H9 (cell line): ENCODE measurements around the gene SLC16A4. TPM values are rescaled to one million over a fixed set of nuclear protein-coding genes. Genes with fewer than 3 reads are reported as not detected.

ENCODE experiments used
- DNase-seq: peaks from one replicate; pipeline ENCODE4 v3.0.0-alpha.2; 2017
- H2AFZ ChIP-seq: one replicate; pipeline ENCODE4 v1.6.1; 2013; ENCODE audit warnings: mild to moderate bottlenecking, low read length, control low read depth, moderate library complexity
- H2AK5ac ChIP-seq: 2 replicates; pipeline ENCODE4 v1.6.1; 2013; ENCODE audit warnings: low read length, control low read depth, mixed read lengths; ENCODE audit not compliant: insufficient read length
- H2BK120ac ChIP-seq: one replicate; pipeline ENCODE4 v1.6.1; 2013; ENCODE audit warnings: low read depth, mild to moderate bottlenecking, low read length, control low read depth, inconsistent platforms; ENCODE audit not compliant: poor library complexity, severe bottlenecking
- H2BK12ac ChIP-seq: 2 replicates; pipeline ENCODE4 v1.6.1; 2013; ENCODE audit warnings: low read length, control low read depth, mixed read lengths, low read depth; ENCODE audit not compliant: insufficient read length
- H2BK15ac ChIP-seq: 2 replicates; pipeline ENCODE4 v1.6.1; 2013; ENCODE audit warnings: low read depth, low read length, control low read depth
- H2BK20ac ChIP-seq: one replicate; pipeline ENCODE4 v1.6.1; 2013; ENCODE audit warnings: low read depth, mild to moderate bottlenecking, low read length, control low read depth, inconsistent platforms; ENCODE audit not compliant: poor library complexity, severe bottlenecking
- H2BK5ac ChIP-seq: 2 replicates; pipeline ENCODE4 v1.6.1; 2013; ENCODE audit warnings: low read length, control low read depth, mixed read lengths; ENCODE audit not compliant: insufficient read length
- H3K14ac ChIP-seq: 2 replicates; pipeline ENCODE4 v1.6.1; 2013; ENCODE audit warnings: low read length, control low read depth; ENCODE audit not compliant: insufficient read depth
- H3K18ac ChIP-seq: 2 replicates; pipeline ENCODE4 v1.6.1; 2013; ENCODE audit warnings: low read depth, mild to moderate bottlenecking, mixed read lengths, low read length, control low read depth; ENCODE audit not compliant: insufficient read length
- H3K23ac ChIP-seq: 2 replicates; pipeline ENCODE4 v1.6.1; 2013; ENCODE audit warnings: low read length, control low read depth, mixed read lengths, low read depth; ENCODE audit not compliant: insufficient read length
- H3K23me2 ChIP-seq: 2 replicates; pipeline ENCODE4 v1.6.1; 2013; ENCODE audit warnings: low read depth, mild to moderate bottlenecking, mixed read lengths, low read length, control low read depth; ENCODE audit not compliant: insufficient read length, poor library complexity, severe bottlenecking
- H3K27ac ChIP-seq: 2 replicates; pipeline ENCODE4 v1.5.1; 2013; ENCODE audit warnings: low read length, control low read depth, mixed read lengths, low read depth; ENCODE audit not compliant: insufficient read length
- H3K27me3 ChIP-seq: 2 replicates; pipeline ENCODE4 v1.6.1; 2013; ENCODE audit warnings: low read length, control low read depth, inconsistent platforms; ENCODE audit not compliant: insufficient read depth
- H3K4ac ChIP-seq: 2 replicates; pipeline ENCODE4 v1.6.1; 2013; ENCODE audit warnings: low read depth, mild to moderate bottlenecking, control low read depth, inconsistent platforms, low read length, moderate library complexity
- H3K4me1 ChIP-seq: 2 replicates; pipeline ENCODE4 v1.6.1; 2013; ENCODE audit warnings: low read length, control low read depth, inconsistent platforms; ENCODE audit not compliant: insufficient read depth
- H3K4me2 ChIP-seq: 2 replicates; pipeline ENCODE4 v1.6.1; 2013; ENCODE audit warnings: low read length, control low read depth, mixed read lengths; ENCODE audit not compliant: insufficient read length, insufficient read depth
- H3K56ac ChIP-seq: 2 replicates; pipeline ENCODE4 v1.6.1; 2013; ENCODE audit warnings: low read depth, mild to moderate bottlenecking, mixed read lengths, low read length, control low read depth; ENCODE audit not compliant: insufficient read length
- H3K79me1 ChIP-seq: 2 replicates; pipeline ENCODE4 v1.6.1; 2013; ENCODE audit warnings: low read depth, mild to moderate bottlenecking, moderate library complexity, low read length, control low read depth, inconsistent platforms; ENCODE audit not compliant: insufficient read depth, poor library complexity, severe bottlenecking
- H3K79me2 ChIP-seq: 2 replicates; pipeline ENCODE4 v1.6.1; 2013; ENCODE audit warnings: low read length, control low read depth, inconsistent platforms; ENCODE audit not compliant: insufficient read depth
- H3K9ac ChIP-seq: 2 replicates; pipeline ENCODE4 v1.6.1; 2013; ENCODE audit warnings: low read length, control low read depth, mixed read lengths; ENCODE audit not compliant: insufficient read length; ENCODE audit errors: extremely low read depth
- H3K9me3 ChIP-seq: one replicate; pipeline ENCODE4 v1.6.1; 2013; ENCODE audit warnings: low read depth, low read length, inconsistent platforms; ENCODE audit not compliant: control insufficient read depth
- H3T11ph ChIP-seq: one replicate; pipeline ENCODE4 v1.6.1; 2013; ENCODE audit warnings: mild to moderate bottlenecking, low read length, control low read depth, inconsistent platforms
- H4K20me1 ChIP-seq: one replicate; pipeline ENCODE4 v1.6.1; 2013; ENCODE audit not compliant: control insufficient read depth, insufficient read length, insufficient read depth
- H4K5ac ChIP-seq: 2 replicates; pipeline ENCODE4 v1.6.1; 2013; ENCODE audit warnings: low read depth, mild to moderate bottlenecking, mixed read lengths, low read length, control low read depth; ENCODE audit not compliant: insufficient read length
- H4K8ac ChIP-seq: replicated peaks from 2 replicates; pipeline ENCODE4 v1.6.1; 2013; ENCODE audit warnings: low read length, control low read depth, mixed read lengths, low read depth; ENCODE audit not compliant: insufficient read length
- H4K91ac ChIP-seq: 2 replicates; pipeline ENCODE4 v1.6.1; 2013; ENCODE audit warnings: low read depth, mild to moderate bottlenecking, moderate library complexity, mixed read lengths, low read length, control low read depth; ENCODE audit not compliant: insufficient read length
- H3K27ac Mint-ChIP-seq, 3 experiments: 2 replicates in 2 of 3; 3 replicates in 1 of 3; pipeline ENCODE4 v1.8.0; 2020 to 2021; ENCODE audit warnings: mixed read lengths in 3 of 3, mild to moderate bottlenecking in 1 of 3, moderate library complexity in 1 of 3
- H3K27me3 Mint-ChIP-seq: 2 replicates; pipeline ENCODE4 v1.8.0; 2021; ENCODE audit warnings: low read depth, mild to moderate bottlenecking, moderate library complexity, mixed read lengths
- H3K36me3 Mint-ChIP-seq, 3 experiments: 2 replicates in 2 of 3; 3 replicates in 1 of 3; pipeline ENCODE4 v1.8.0; 2020 to 2021; ENCODE audit warnings: low read depth in 3 of 3, mixed read lengths in 3 of 3; ENCODE audit not compliant: insufficient read depth in 1 of 3
- H3K4me1 Mint-ChIP-seq, 2 experiments: 2 replicates each; pipeline ENCODE4 v1.8.0; 2020; ENCODE audit warnings: mixed read lengths in 2 of 2
- H3K4me3 Mint-ChIP-seq, 2 experiments: 2 replicates in 1 of 2; 3 replicates in 1 of 2; pipeline ENCODE4 v1.8.0; 2020 to 2021; ENCODE audit warnings: mild to moderate bottlenecking in 2 of 2, mixed read lengths in 2 of 2, moderate library complexity in 1 of 2
- H3K9me3 Mint-ChIP-seq, 2 experiments: 2 replicates in 1 of 2; 3 replicates in 1 of 2; pipeline ENCODE4 v1.8.0; 2020; ENCODE audit warnings: mild to moderate bottlenecking in 2 of 2, mixed read lengths in 2 of 2, moderate library complexity in 1 of 2
- CTCF ChIP-seq: fragments of 200-600 bp; sonication (generic); conservative IDR thresholded peaks from 3 replicates; pipeline ENCODE4 v1.8.0; 2021; ENCODE audit warnings: antibody characterized with exemption, mild to moderate bottlenecking
- WGBS: extraction: QIAGEN DNeasy Blood & Tissue Kit; methylation state at CpG from one replicate; pipeline ENCODE4 v1.1.7; 2013; ENCODE audit warnings: missing lambda C conversion rate, low lambda C conversion rate, mixed read lengths; ENCODE audit not compliant: insufficient read length; ENCODE audit errors: extremely low coverage; 5-methylcytosine and 5-hydroxymethylcytosine counted together
- total RNA-seq: library from RNA; stranded (reverse); gene quantifications from 2 replicates; pipeline ENCODE4 v1.2.1, GENCODE V29; 2021

The SLC16A4 gene
- total RNA-seq, 1 experiment from 2014 or later, result 0.17 TPM

GRCh38 chr1:110370827-110371226, 20.0 kb downstream of the SLC16A4 start:
- Histone ChIP-seq H2AK5ac (no peak overlapping the region), H3K27me3 (no peaks in the 10 kb centered on the region), H2AFZ (no peak overlapping the region), H3K56ac (no peak overlapping the region), H2BK5ac (no peak overlapping the region), H3K23me2 (no peaks in the 10 kb centered on the region), H3K27ac (no peak overlapping the region), H2BK20ac (no peak overlapping the region), H3K4ac (no peak overlapping the region), H3K18ac (no peak overlapping the region), H3K9me3 (no peaks in the 10 kb centered on the region), H3K4me2 (no peak overlapping the region), H3K4me1 (no peaks in the 10 kb centered on the region), H2BK12ac (no peak overlapping the region), H4K91ac (no peak overlapping the region), H4K8ac (no peak overlapping the region), H3K79me1 (peaks cover 5% of the 10 kb centered on the region), H3K79me2 (peaks cover 2% of the 10 kb centered on the region; the same call in 1 of the 2 replicates), H3K9ac (no peak overlapping the region), H3T11ph (no peak overlapping the region), H3K14ac (no peak overlapping the region), H3K23ac (no peak overlapping the region), H4K20me1 (no peaks in the 10 kb centered on the region), H2BK120ac (no peak overlapping the region), H4K5ac (no peak overlapping the region), H2BK15ac (no peak overlapping the region)
- Mint-ChIP-seq H3K4me1 (no peaks in the 10 kb centered on the region), H3K9me3 (no peaks in the 10 kb centered on the region), H3K27me3 (no peaks in the 10 kb centered on the region), H3K36me3 (peaks cover 5 to 19% (median 19%) of the 10 kb centered on the region in 3 experiments), H3K4me3 (no peak overlapping the region), H3K27ac (no peak overlapping the region)
- TF ChIP-seq CTCF, result no peak
- no CpG with 5 or more reads among the region's 1 CpG for WGBS
- DNase-seq, result no peak
